Ascending aorta (tissue), 2 donors: ENCODE measurements around the gene LCOR. TPM values are rescaled to one million over a fixed set of nuclear protein-coding genes. Genes with fewer than 3 reads are reported as not detected.

Experiments used
- DNase-seq, 2 donors: peaks; one replicate each; pipeline ENCODE4 v3.0.0-alpha.2; 2019; ENCODE audit warnings: low spot score in 2 of 2
- H3K27ac ChIP-seq, 2 donors: fragments of 200-600 bp; sonication (generic); one replicate each; pipeline ENCODE4 v1.5.1; 2016 to 2017; ENCODE audit warnings: mild to moderate bottlenecking in 1 of 2
- H3K27me3 ChIP-seq: fragments of 200-600 bp; sonication (generic); one replicate; pipeline ENCODE4 v1.5.1; 2017
- H3K36me3 ChIP-seq, 2 donors: fragments of 200-600 bp; sonication (generic); one replicate each; pipeline ENCODE4 v1.5.1; 2016
- H3K4me1 ChIP-seq, 2 donors: fragments of 200-600 bp; sonication (generic); one replicate each; pipeline ENCODE4 v1.5.1; 2016 to 2017; ENCODE audit warnings: mild to moderate bottlenecking in 1 of 2
- H3K4me3 ChIP-seq, 2 donors: fragments of 200-600 bp; sonication (generic); one replicate each; pipeline ENCODE4 v1.5.1; 2016 to 2017; ENCODE audit warnings: mild to moderate bottlenecking in 1 of 2
- H3K9me3 ChIP-seq, 2 donors: fragments of 200-600 bp; sonication (generic); one replicate each; pipeline ENCODE4 v1.5.1; 2016
- intact Hi-C: fragments of 100-400 bp; cut with DNase I; formaldehyde crosslinking; loops from one replicate; pipeline ENCODE4 v1.15.1; 2023
- total RNA-seq: library from RNA; depleted of rRNA; stranded (reverse); fragments of >200 nt; gene quantifications from one replicate; pipeline ENCODE4 v1.1.0, GENCODE V29; 2016
- TF ChIP-seq, protein P1 (sequence below), 3 experiments: fragments of 200-600 bp in 2 of 3; fragments of 450-650 bp in 1 of 3; sonication (generic) in 2 of 3; IDR thresholded peaks; one replicate each; pipeline ENCODE4 v1.5.1; 2016 to 2019; ENCODE audit warnings: antibody characterized with exemption in 3 of 3, mild to moderate bottlenecking in 1 of 3, moderate library complexity in 1 of 3

LCOR gene
- total RNA-seq, 1 donor from 2014 or later = 7.5 TPM

DNA sequence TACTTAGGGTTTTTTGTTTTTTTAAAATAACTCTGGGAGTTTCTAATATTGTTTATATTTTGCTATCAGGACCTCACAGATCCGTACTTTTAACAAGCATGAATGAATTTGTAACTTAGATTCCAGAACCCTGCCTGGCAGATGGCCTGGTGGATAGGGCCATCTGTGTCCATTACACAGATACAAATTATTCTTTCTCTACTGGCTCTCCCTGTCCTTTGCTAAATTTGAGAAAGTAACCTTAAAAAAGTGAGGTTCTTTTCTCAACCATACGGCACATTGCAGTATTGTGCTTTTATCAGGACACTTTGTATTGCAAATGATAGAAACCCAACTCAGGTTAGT, 26.6 kb downstream of the LCOR start:
- no peak overlapping the region for H3K27ac ChIP-seq
- DNase-seq = no peak
- intact Hi-C loops = no loop called here
- H3K4me3 ChIP-seq = no peak overlapping the region
- TF ChIP-seq, protein P1, sequence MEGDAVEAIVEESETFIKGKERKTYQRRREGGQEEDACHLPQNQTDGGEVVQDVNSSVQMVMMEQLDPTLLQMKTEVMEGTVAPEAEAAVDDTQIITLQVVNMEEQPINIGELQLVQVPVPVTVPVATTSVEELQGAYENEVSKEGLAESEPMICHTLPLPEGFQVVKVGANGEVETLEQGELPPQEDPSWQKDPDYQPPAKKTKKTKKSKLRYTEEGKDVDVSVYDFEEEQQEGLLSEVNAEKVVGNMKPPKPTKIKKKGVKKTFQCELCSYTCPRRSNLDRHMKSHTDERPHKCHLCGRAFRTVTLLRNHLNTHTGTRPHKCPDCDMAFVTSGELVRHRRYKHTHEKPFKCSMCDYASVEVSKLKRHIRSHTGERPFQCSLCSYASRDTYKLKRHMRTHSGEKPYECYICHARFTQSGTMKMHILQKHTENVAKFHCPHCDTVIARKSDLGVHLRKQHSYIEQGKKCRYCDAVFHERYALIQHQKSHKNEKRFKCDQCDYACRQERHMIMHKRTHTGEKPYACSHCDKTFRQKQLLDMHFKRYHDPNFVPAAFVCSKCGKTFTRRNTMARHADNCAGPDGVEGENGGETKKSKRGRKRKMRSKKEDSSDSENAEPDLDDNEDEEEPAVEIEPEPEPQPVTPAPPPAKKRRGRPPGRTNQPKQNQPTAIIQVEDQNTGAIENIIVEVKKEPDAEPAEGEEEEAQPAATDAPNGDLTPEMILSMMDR (IDR thresholded peaks at IDR 0.05) = no peak
- H3K36me3 ChIP-seq = peaks cover 0 to 5% of the 10 kb centered on the region in 2 donors
- peaks cover 0 to 8% of the 10 kb centered on the region in 2 donors for H3K4me1 ChIP-seq
- H3K27me3 ChIP-seq = no peaks in the 10 kb centered on the region
- no peaks in the 10 kb centered on the region for H3K9me3 ChIP-seq

DNA sequence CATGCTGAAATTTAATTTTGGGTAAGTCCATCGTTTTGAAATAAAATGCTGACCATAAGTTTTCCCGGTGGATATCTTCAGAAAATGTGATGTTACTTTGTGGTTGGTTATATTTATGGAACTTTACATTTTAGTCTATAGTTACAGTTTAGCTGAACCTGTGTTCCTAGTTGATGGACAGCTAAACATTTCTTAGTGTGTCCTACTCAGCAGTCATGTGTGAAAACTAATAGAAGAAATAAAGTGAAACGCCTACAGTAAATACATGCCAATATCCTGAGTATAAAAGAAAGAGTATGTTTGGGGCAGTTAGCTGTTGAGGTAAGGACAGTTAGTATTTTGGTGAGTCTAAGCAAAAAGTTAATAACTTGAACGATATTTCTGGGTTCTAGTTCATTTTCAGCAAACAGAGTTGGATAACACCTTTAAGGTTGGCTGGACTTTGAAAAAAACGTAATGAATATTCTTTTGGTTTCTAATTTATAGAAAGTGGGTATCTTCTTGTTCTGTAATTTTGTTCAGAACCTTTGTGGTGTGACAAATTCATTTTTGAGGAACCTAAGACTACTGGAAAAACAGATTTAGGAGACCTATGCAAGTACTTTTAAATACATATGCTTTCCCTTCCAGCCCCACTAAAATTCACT, 28.7 kb downstream of the LCOR start:
- no peaks in the 10 kb centered on the region for H3K27me3 ChIP-seq
- TF ChIP-seq, protein P1 (IDR thresholded peaks at IDR 0.05) = no peak
- no peak overlapping the region for H3K4me3 ChIP-seq
- no peaks in the 10 kb centered on the region for H3K9me3 ChIP-seq
- intact Hi-C loops = no loop called here
- peaks cover 0 to 18% of the 10 kb centered on the region in 2 donors for H3K4me1 ChIP-seq
- no peak for DNase-seq
- H3K27ac ChIP-seq = no peak overlapping the region
- H3K36me3 ChIP-seq = peaks cover 0 to 5% of the 10 kb centered on the region in 2 donors

DNA sequence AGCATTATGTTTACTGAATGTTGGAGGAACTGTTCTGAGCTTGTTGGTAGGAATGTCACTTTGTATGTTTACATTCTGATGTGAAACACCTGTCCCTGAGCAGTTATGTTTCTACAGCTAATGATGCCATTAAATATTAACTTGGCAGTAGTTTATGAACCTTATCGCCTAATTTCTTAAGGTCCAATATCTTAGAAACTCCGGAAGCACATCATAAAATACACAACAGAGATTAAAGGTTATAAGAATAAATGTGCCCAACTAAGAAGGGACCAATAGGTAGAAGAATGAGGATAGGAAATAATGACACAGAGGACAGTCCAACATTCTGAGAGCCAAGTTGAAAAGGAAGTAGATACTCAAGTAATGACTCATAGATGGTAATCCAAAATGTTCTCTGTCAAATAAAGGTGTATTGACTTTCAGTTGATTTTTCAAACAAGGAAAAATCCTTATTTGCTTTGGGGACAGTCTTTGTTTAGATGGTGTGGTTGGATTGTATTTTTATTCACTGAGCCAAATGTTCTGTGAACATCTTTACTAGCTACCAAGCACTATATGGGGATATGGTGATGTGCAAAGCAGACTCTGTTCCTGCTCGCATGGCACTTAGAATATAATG, 31.9 kb downstream of the LCOR start:
- DNase-seq = no peak
- Histone ChIP-seq H3K9me3 (no peaks in the 10 kb centered on the region), H3K27me3 (no peaks in the 10 kb centered on the region), H3K4me1 (peaks cover 0 to 13% of the 10 kb centered on the region in 2 donors), H3K36me3 (peaks cover 0 to 3% of the 10 kb centered on the region in 2 donors), H3K4me3 (no peak overlapping the region), H3K27ac (no peak overlapping the region)
- intact Hi-C loops = loop anchor here (2.0 kb wide), 1 partner anchor 31 kb away; the partner anchor contains the start of gene LCOR
- TF ChIP-seq, protein P1 (IDR thresholded peaks at IDR 0.05) = no peak

DNA sequence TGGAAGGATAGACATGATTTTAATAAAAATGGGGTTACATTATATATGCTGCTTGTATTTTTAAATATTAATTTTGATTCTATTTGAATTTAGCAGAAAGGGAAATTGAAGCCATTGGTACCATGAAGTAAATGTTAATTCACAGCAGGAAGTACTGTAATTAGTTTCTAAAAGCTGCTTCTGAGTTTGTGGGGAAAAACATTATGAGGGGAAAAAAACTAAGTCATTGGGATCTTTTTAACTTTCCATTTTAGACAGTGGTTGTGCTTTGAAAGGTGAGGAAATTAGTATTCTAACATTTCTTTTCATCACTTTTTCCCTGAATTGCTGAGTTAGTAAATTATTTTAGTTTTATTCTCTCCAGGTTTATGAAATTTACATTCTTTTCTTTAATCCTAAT, 41.0 kb downstream of the LCOR start:
- Histone ChIP-seq H3K27me3 (no peaks in the 10 kb centered on the region), H3K27ac (no peak overlapping the region), H3K36me3 (no peaks in the 10 kb centered on the region), H3K4me1 (no peaks in the 10 kb centered on the region), H3K9me3 (no peaks in the 10 kb centered on the region), H3K4me3 (no peak overlapping the region)
- intact Hi-C loops = no loop called here
- no peak for DNase-seq
- TF ChIP-seq, protein P1 (IDR thresholded peaks at IDR 0.05) = no peak

DNA sequence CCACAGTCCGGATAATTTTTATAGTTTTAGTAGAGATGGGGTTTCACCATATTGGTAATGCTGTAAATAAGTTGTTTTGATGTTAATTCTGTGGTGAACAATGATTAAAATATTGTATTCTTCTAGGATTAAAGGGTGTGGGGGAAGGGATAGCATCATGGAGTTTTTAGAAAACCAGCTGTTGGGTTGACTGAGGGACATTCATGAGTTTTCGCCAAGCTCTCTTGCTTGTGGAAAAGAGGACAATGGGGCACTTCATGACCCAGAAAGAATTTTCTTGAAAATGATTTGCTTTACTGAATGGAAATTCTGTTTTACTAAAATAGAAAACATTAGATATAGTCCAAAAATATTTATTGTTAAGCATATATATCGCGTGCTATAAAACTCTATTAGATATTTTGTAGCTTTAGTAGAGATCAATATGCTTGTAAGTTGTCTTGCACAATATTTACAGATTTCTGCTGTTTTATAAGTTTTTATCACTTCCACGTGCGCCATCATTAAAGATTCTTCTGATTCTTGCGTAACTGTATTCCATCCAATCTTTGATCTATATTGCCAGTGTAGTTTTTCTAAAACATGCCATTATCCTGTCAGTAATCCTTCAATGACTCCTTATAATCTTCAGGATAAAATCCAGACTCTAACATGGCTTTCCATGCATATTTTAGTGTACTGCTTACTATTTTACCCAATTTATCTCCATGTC, 41.8 kb downstream of the LCOR start:
- H3K4me1 ChIP-seq = no peaks in the 10 kb centered on the region
- intact Hi-C loops = no loop called here
- H3K4me3 ChIP-seq = no peak overlapping the region
- TF ChIP-seq, protein P1 (IDR thresholded peaks at IDR 0.05) = no peak
- H3K9me3 ChIP-seq = no peaks in the 10 kb centered on the region
- no peaks in the 10 kb centered on the region for H3K27me3 ChIP-seq
- no peak overlapping the region for H3K27ac ChIP-seq
- no peak for DNase-seq
- no peaks in the 10 kb centered on the region for H3K36me3 ChIP-seq
